Fibroblast of villous mesenchyme (primary cell): ENCODE results near the gene CLK3. TPM values are rescaled to one million over a fixed set of nuclear protein-coding genes. Genes with fewer than 3 reads are reported as not detected.
A peak's percentile ranks its signal among the peaks of the same experiment; 100 is the strongest.

Experiments used
- DNase-seq: peaks from one replicate; pipeline ENCODE4 v3.0.0-alpha.2; 2010; ENCODE audit warnings: low read depth
- H3K4me3 ChIP-seq: 2 replicates; pipeline ENCODE4 v1.5.1; 2011; ENCODE audit warnings: low read depth, mild to moderate bottlenecking, low read length
- total RNA-seq: library from RNA; depleted of rRNA; stranded (reverse); fragments of >200 nt; gene quantifications from 2 replicates; pipeline ENCODE4 v1.2.3, GENCODE V29; 2012
- TF ChIP-seq, protein P1 (sequence below): IDR thresholded peaks from 2 replicates; pipeline ENCODE4 v1.5.1; 2012; ENCODE audit warnings: low read depth, mild to moderate bottlenecking, low read length; ENCODE audit not compliant: insufficient read depth

CLK3 gene
- 33.2 and 38.4 TPM in 2 replicates for total RNA-seq

DNA sequence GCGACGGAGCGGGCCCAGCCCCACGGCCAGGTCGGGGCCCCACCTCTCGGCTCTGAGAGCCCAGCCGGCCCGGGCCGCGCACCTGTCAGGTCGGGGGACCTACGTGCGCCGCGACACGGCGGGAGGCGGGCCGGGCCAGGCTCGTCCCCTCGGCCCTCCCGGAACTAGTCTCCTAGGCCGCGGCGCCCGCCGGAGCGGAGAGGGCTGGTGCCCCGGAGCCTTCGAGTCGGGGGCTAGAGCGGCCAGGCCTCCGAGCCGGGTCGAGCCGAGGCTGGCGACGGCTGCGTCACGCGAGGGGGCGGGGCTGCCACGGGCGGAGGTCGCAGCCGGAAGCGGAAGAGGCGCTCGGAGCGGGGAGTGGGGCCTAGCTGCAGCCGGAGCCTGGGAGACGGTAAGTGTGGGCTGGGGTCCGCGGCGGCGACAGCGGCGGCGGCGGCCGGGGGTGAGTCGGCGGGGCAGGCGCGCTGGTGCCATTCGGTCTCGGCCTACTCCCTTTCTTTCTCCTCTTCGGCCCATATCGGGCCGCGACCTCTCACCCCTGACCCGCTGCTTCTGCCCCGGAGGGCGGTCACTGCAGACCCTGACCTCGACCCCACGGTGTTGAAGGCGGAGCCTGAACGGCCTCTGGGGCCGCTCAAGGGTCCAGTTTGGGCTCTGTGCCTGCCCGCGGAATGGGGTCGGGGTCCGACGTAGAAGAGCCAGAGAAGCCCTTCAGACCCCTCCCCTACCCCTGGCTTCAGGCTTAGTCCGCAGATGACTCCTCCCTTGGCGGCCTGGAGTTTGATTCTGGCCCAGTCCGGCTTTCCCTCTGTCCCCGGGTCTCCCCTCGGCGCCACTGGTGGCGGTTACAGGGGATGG, at the start of gene CLK3:
TSS of gene CLK3 (plus strand) at position 329 of the 858 bp plus-strand sequence. CDS start 3,361 bp downstream, outside the sequence.
- H3K4me3 ChIP-seq, result peak within 1 kb of the TSS; percentile 93
- TF ChIP-seq, protein P1, sequence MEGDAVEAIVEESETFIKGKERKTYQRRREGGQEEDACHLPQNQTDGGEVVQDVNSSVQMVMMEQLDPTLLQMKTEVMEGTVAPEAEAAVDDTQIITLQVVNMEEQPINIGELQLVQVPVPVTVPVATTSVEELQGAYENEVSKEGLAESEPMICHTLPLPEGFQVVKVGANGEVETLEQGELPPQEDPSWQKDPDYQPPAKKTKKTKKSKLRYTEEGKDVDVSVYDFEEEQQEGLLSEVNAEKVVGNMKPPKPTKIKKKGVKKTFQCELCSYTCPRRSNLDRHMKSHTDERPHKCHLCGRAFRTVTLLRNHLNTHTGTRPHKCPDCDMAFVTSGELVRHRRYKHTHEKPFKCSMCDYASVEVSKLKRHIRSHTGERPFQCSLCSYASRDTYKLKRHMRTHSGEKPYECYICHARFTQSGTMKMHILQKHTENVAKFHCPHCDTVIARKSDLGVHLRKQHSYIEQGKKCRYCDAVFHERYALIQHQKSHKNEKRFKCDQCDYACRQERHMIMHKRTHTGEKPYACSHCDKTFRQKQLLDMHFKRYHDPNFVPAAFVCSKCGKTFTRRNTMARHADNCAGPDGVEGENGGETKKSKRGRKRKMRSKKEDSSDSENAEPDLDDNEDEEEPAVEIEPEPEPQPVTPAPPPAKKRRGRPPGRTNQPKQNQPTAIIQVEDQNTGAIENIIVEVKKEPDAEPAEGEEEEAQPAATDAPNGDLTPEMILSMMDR, result no peak
- DNase-seq, result peak; percentile 94

DNA sequence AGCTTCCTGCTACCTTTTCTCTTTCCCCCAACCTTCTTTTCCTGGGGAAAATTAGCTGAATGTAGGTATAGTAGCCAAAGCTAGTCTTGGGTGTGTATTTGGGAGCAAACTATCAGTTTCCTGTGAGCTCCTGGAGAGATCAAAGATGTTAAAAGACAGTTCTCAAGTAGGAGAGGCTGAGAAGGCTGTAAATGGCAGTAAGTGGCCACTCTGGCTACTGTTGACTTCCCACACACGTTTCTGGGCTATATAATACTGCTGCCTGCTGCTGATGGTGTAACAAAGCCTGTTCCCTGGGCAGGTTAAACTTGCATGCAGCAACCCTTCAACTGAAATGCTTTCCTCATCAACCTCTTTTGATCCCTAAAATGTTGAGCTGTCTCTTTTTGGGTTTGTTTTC, 47.0 kb upstream of the CLK3 start:
- DNase-seq, result no peak
- TF ChIP-seq, protein P1, result no peak

DNA sequence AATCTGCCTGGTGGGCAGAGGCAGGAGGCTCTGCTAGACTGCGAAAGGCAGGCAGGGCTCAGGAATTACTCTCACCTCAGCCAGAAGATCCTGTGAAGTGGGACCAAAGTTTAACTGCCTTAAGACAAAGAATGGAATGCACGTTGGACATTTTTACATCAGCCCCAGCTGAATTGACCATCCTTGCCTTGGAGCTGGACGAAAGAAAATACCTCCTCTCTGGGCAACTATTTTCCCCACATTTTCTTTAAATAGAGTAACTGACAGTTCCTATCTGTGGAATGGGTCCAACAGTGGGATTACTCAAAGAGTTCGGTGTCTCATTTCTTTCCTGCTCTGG, 45.9 kb upstream of the CLK3 start:
- TF ChIP-seq, protein P1, result no peak
- H3K4me3 ChIP-seq, result no peak overlapping the region
- DNase-seq, result no peak

More for the DNA sequence above, 47.0 kb upstream of the CLK3 start:
- no peak overlapping the region for H3K4me3 ChIP-seq

DNA sequence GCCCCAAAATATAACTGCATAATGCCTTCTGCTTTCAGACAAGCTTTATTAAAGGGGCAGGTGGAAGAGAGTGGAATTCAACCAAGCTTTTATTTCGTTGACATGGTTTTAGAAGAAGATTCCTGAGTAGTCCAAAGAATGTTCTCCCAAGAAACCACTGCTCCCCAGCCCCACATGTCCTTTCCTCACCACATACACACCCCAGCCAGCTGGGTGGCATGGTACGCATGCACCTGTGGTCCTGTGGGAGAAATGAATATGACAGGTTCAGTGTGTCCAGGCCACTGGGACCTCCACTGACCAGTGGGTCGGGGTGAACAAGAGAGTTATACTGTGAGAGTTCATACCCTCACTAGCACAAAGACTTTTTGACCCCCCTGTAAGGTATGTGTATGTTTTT, 44.4 kb upstream of the CLK3 start:
- TF ChIP-seq, protein P1, result no peak
- no peak overlapping the region for H3K4me3 ChIP-seq
- DNase-seq, result no peak

DNA sequence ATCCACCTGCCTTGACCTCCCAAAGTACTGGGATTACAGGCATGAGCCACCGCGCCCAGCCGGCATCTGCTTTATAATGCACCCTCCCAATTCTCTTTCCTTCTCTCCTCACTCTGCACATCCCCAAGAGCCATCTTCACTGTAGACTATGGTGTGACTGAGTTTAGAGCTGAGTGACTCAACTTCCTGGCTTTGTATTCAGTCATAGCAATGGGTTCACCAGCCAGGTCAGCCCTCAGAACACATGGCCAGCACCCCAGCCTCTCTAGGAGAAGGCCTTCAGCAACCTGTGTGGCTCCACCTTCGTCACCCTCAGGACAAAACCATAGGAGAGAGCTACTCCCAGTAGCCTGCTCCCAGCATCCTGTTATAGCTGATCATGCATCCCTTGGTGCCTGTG, 41.6 kb upstream of the CLK3 start:
- no peak overlapping the region for H3K4me3 ChIP-seq
- TF ChIP-seq, protein P1, result no peak
- DNase-seq, result no peak

DNA sequence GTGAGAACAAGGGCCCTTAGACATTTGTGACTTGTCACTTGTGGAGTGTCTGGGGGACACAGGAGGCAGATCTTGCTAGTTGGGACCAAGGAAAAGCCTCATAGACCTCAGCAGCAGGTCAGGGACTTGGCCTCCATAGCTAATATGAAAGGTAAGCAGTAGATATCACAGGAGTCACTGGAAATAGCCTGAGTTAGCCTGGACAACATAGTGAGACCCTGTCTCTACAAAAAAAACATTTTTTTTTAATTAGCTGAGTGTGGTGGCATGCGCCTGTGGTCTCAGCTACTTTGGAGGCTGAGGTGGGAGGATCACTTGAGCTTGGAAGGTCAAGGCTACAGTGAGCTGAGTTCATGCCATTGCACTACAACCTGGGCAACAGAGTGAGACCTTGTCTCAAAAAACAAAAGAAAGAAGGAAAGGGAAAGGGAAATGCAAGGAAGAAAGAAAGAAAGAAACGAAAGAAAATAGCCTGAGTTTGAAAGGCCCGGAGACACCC, 37.1 kb upstream of the CLK3 start:
- DNase-seq, result no peak
- TF ChIP-seq, protein P1, result no peak

More for the DNA sequence above, 37.1 kb upstream of the CLK3 start:
- H3K4me3 ChIP-seq, result no peak overlapping the region
